GM12878 (cell line): ENCODE results near the gene MAB21L3. TPM values are rescaled to one million over a fixed set of nuclear protein-coding genes. Genes with fewer than 3 reads are reported as not detected.

Experiments
- ATAC-seq: fragments of 200-7000 bp; cut with Tn5 transposase; 3 replicates; pipeline ENCODE4 v1.9.1; 2020; ENCODE audit warnings: mild to moderate bottlenecking, moderate library complexity
- BruUV-seq: library from RNA; stranded (reverse); fragments of 400-500 nt; replicated peaks from 2 replicates; lab custom pipeline; 2021; lab: Mats Ljungman, UMichigan
- CTCF ChIA-PET: fragments of 300-600 bp; sonication (Branson Sonifier 250); formaldehyde crosslinking; extraction: SDS; loops from one replicate; lab custom pipeline; 2021; ENCODE audit warnings: inconsistent platforms; lab: Yijun Ruan, JAX
- POLR2A ChIA-PET: fragments of 350-600 bp; formaldehyde crosslinking; extraction: SDS; loops from one replicate; lab custom pipeline; 2021; ENCODE audit warnings: inconsistent platforms; lab: Charles Lee
- RAD21 ChIA-PET: fragments of 300-600 bp; sonication (Branson Sonifier 250); formaldehyde crosslinking; loops from one replicate; lab custom pipeline; 2023; ENCODE audit warnings: antibody characterized with exemption; ENCODE audit not compliant: unreplicated experiment; lab: Charles Lee
- SMC1A ChIA-PET: fragments of 300-600 bp; sonication (Branson Sonifier 250); formaldehyde crosslinking; loops from one replicate; lab custom pipeline; 2023; ENCODE audit not compliant: unreplicated experiment, uncharacterized antibody; lab: Charles Lee
- DNase-seq: peaks from one replicate; pipeline ENCODE4 v3.0.0-alpha.2; 2011; ENCODE audit warnings: low read depth, low spot score
- FAIRE-seq: peaks from 3 replicates; lab custom pipeline; 2011; peaks lifted over from hg19 to GRCh38; lab: Jason Lieb, UNC
- H2AFZ ChIP-seq: 2 replicates; pipeline ENCODE4 v1.6.0; 2011; ENCODE audit warnings: low read depth, low read length, control low read depth; ENCODE audit not compliant: control insufficient read depth
- H3K27ac ChIP-seq: 2 replicates; pipeline ENCODE4 v1.5.1; 2011; ENCODE audit warnings: control low read depth; ENCODE audit not compliant: control insufficient read depth, insufficient read depth
- H3K27me3 ChIP-seq, 2 experiments: replicated peaks in 1 of 2; 2 replicates each; pipeline versions ENCODE4 v1.6.0 to v1.6.1; 2011; ENCODE audit warnings: low read length in 1 of 2; ENCODE audit not compliant: control insufficient read depth in 2 of 2, insufficient read depth in 2 of 2
- H3K36me3 ChIP-seq, 2 experiments: 2 replicates each; pipeline ENCODE4 v1.5.1; 2011; ENCODE audit warnings: low read length in 1 of 2; ENCODE audit not compliant: control insufficient read depth in 2 of 2, insufficient read depth in 2 of 2
- H3K4me1 ChIP-seq: 2 replicates; pipeline ENCODE4 v1.6.1; 2011; ENCODE audit warnings: mild to moderate bottlenecking, low read length, moderate library complexity, mixed read lengths; ENCODE audit not compliant: control insufficient read depth, insufficient read depth
- H3K4me2 ChIP-seq: 2 replicates; pipeline ENCODE4 v1.6.0; 2011; ENCODE audit warnings: control low read depth; ENCODE audit not compliant: control insufficient read depth, insufficient read depth
- H3K4me3 ChIP-seq: fragments of 200-600 bp; sonication (generic); 2 replicates; pipeline ENCODE4 v1.5.1; 2016
- H3K79me2 ChIP-seq: 2 replicates; pipeline ENCODE4 v1.6.0; 2011; ENCODE audit warnings: low read length; ENCODE audit not compliant: control insufficient read depth, insufficient read depth
- H3K9ac ChIP-seq: 2 replicates; pipeline ENCODE4 v1.8.0; 2011; ENCODE audit warnings: low read length, control low read depth, mixed read lengths; ENCODE audit not compliant: control insufficient read depth, insufficient read depth
- H3K9me3 ChIP-seq: replicated peaks from 3 replicates; pipeline ENCODE4 v1.5.1; 2011; ENCODE audit warnings: mild to moderate bottlenecking, low read length; ENCODE audit not compliant: control insufficient read depth, insufficient read depth
- H4K20me1 ChIP-seq: 2 replicates; pipeline ENCODE4 v1.6.0; 2011; ENCODE audit not compliant: control insufficient read depth, insufficient read depth
- HDGF ChIP-seq: fragments of 450-650 bp; IDR thresholded peaks from 2 replicates; pipeline ENCODE4 v1.6.1; 2016; ENCODE audit warnings: antibody characterized with exemption
- ZBTB33 ChIP-seq: fragments of 450-650 bp; IDR thresholded peaks from 2 replicates; pipeline ENCODE4 v1.6.1; 2017; ENCODE audit warnings: mild to moderate bottlenecking
- WGBS: methylation state at CpG from one replicate; pipeline ENCODE4 v1.1.6; 2016; ENCODE audit warnings: low lambda C conversion rate; ENCODE audit not compliant: insufficient replicate concordance, insufficient coverage; ENCODE audit errors: missing lambda C conversion rate; 5-methylcytosine and 5-hydroxymethylcytosine counted together
- in situ Hi-C: fragments of 300-500 bp; cut with MboI; formaldehyde crosslinking; loops from 9 replicates; pipeline ENCODE4 v1.14.3; 2018; ENCODE audit warnings: mixed read lengths
- intact Hi-C: fragments of 100-400 bp; cut with micrococcal nuclease; formaldehyde crosslinking; loops from one replicate; pipeline ENCODE4 v1.14.2; 2022; ENCODE audit not compliant: unreplicated experiment
- polyA plus RNA-seq, 11 experiments: library from polyadenylated mRNA; depleted of rRNA in 4 of 11; unstranded in 6 of 11; stranded (reverse) in 5 of 11; fragments of >200 nt; fragmentation: Nextera tagmentation in 4 of 11; fragmentation: Illumina TruSeq in 1 of 11; extraction: Ambion mirVana in 4 of 11; extraction: Trizol in 1 of 11; gene quantifications; 1 replicate in 1 of 11; 2 replicates in 10 of 11; pipeline versions ENCODE4 v1.2.1 to v1.2.3, GENCODE V29; 2011 to 2016; ENCODE audit warnings: inconsistent platforms in 2 of 11, missing spikeins in 2 of 11, low read depth in 1 of 11
- total RNA-seq, 4 experiments: library from RNA; depleted of rRNA in 3 of 4; stranded (reverse); fragments of >200 nt in 3 of 4; fragmentation: Illumina TruSeq in 1 of 4; extraction: Trizol in 1 of 4; gene quantifications; 2 replicates each; pipeline versions ENCODE4 v1.2.1 to v1.2.3, GENCODE V29; 2013 to 2021

MAB21L3 gene
- total and polyA plus RNA-seq, 10 of the 15 experiments (the other 5 are each of a cell fraction or from before 2014, with no cell fraction given) = 0.18 to 18.6 (median 1.3) TPM

GRCh38 chr1:116131170-116131569 lies 20.0 kb downstream of the MAB21L3 start:
- peaks cover 0 to 14% of the 10 kb centered on the region in 2 experiments; a peak in 2 of 4 replicates for H3K36me3 ChIP-seq
- no peak overlapping the region for H3K27ac ChIP-seq
- ChIA-PET RAD21 (interaction anchor here (1.3 kb wide), 1 partner anchor 8 kb away, joined by 3 read pairs; no protein-coding TSS in a partner anchor), SMC1A (interaction anchor here (1.0 to 2.5 kb wide), 3 partner anchors 8 to 112 kb away, joined by 3 to 7 read pairs (median 6); no protein-coding TSS in a partner anchor), POLR2A (interaction anchor here (0.6 kb wide), 1 partner anchor 28 kb away, joined by 3 read pairs; no protein-coding TSS in a partner anchor)
- in situ Hi-C loops = loop anchor here (5.0 kb wide), 1 partner anchor 356 kb away; no protein-coding TSS in a partner anchor
- H3K4me3 ChIP-seq = no peak overlapping the region
- intact Hi-C loops = no loop called here
- no peak overlapping the region for H3K9ac ChIP-seq
- DNase-seq (no peak), FAIRE-seq (no peak)
- no peaks in the 10 kb centered on the region for H3K4me1 ChIP-seq
- no peaks in the 10 kb centered on the region for H4K20me1 ChIP-seq
- no TSS peak for BruUV-seq
- TF ChIP-seq HDGF (no peak), ZBTB33 (no peak)
- TF ChIP-seq, all 136 proteins: peak for 0
- no peak for ATAC-seq
- no peak overlapping the region for H3K4me2 ChIP-seq
- no peak overlapping the region for H2AFZ ChIP-seq
- CTCF ChIA-PET = interaction anchor here (1.2 to 2.4 kb wide), 3 partner anchors 8 to 57 kb away, joined by 3 to 7 read pairs (median 3); no protein-coding TSS in a partner anchor
- WGBS = 29% methylated on average over 4 of the region's 4 CpGs
- no peaks in the 10 kb centered on the region for H3K79me2 ChIP-seq
- H3K9me3 ChIP-seq = no peaks in the 10 kb centered on the region; the same call in 2 of the 3 replicates
- H3K27me3 ChIP-seq = no peaks in the 10 kb centered on the region
